Pancreas (tissue), 10 donors: ENCODE data around the gene LACTBL1. TPM values are rescaled to one million over a fixed set of nuclear protein-coding genes. Genes with fewer than 3 reads are reported as not detected.
"Not testable (repeated sequence)": the region's sequence is repeated elsewhere in the genome, so short reads cannot be mapped to it uniquely, and the experiment has no call there.

Experiments used
- ATAC-seq, 4 donors: fragments of 200-7000 bp; cut with Tn5 transposase; one replicate each; pipeline versions ENCODE4 v1.8.0 to v1.9.1; 2020; ENCODE audit warnings: mild to moderate bottlenecking in 4 of 4, moderate library complexity in 4 of 4
- DNase-seq, 6 donors: peaks; one replicate each; pipeline ENCODE4 v3.0.0-alpha.2; 2020
- FAIRE-seq: peaks from 2 replicates; lab custom pipeline; 2012; peaks lifted over from hg19 to GRCh38; lab: Jason Lieb, UNC
- H3K27ac ChIP-seq, 4 donors: fragments of 200-600 bp; sonication (generic); 1 replicate in 3 of 4; 2 replicates in 1 of 4; pipeline versions ENCODE4 v1.5.0 to v1.8.0; 2020
- H3K27me3 ChIP-seq, 4 donors: fragments of 200-600 bp; one replicate each; pipeline ENCODE4 v1.8.0; 2021
- H3K36me3 ChIP-seq, 3 donors: fragments of 200-600 bp; sonication (generic) in 1 of 3; one replicate each; pipeline versions ENCODE4 v1.5.0 to v1.8.0; 2020 to 2021
- H3K4me1 ChIP-seq, 3 donors: fragments of 200-600 bp; one replicate each; pipeline ENCODE4 v1.8.0; 2021
- H3K4me3 ChIP-seq, 4 donors: fragments of 200-600 bp; sonication (generic) in 2 of 4; one replicate each; pipeline versions ENCODE4 v1.5.0 to v1.8.0; 2020 to 2021
- H3K9me3 ChIP-seq, 4 donors: fragments of 200-600 bp; one replicate each; pipeline ENCODE4 v1.8.0; 2021
- CTCF ChIP-seq, 4 donors: fragments of 200-600 bp; sonication (generic) in 3 of 4; IDR thresholded peaks; one replicate each; pipeline versions ENCODE4 v1.5.0 to v1.8.0; 2021; ENCODE audit warnings: antibody characterized with exemption in 4 of 4
- WGBS, 2 donors: extraction: QIAGEN DNeasy Blood & Tissue Kit; methylation state at CpG; one replicate each; pipeline ENCODE4 v1.1.7; 2013; 5-methylcytosine and 5-hydroxymethylcytosine counted together
- intact Hi-C, 3 donors: fragments of 100-400 bp; cut with DNase I; formaldehyde crosslinking; loops; one replicate each; pipeline versions ENCODE4 v1.11.1 to v1.14.2; 2022
- polyA plus RNA-seq, 2 donors: library from polyadenylated mRNA; stranded (reverse); fragments of 200-250 nt; gene quantifications; one replicate each; pipeline ENCODE4 v1.2.3, GENCODE V29; 2013
- total RNA-seq, 6 donors: library from RNA; stranded (reverse); fragmentation: NEBNext Ultra II Directional in 4 of 6; extraction: Animal tissue kit (Norgen Biotek cat#: 25700) in 4 of 6; gene quantifications; one replicate each; pipeline versions ENCODE4 v1.2.1 to v1.2.4, GENCODE V29; 2021 to 2023
- donor health status: healthy with polysubstance abuse.
- donor health status: DM: no; HTN: no; CAD: no; lungs with moderate emphysema.
- donor health status: DM: no; HTN: no; CAD: no.
- donor health status: control.
- donor health status: control.
- donor health status: Bipolar disorder and iron deficiency.
- donor health status: DM: yes; HTN: yes; CAD: no.
- donor health status: DM: no; HTN: no; CAD: no.
- donor health status: DM: no; HTN: no; CAD: no.
- donor health status: DM: yes; HTN: yes; CAD: no.

LACTBL1 gene
- total and polyA plus RNA-seq, 8 donors = not detected

DNA sequence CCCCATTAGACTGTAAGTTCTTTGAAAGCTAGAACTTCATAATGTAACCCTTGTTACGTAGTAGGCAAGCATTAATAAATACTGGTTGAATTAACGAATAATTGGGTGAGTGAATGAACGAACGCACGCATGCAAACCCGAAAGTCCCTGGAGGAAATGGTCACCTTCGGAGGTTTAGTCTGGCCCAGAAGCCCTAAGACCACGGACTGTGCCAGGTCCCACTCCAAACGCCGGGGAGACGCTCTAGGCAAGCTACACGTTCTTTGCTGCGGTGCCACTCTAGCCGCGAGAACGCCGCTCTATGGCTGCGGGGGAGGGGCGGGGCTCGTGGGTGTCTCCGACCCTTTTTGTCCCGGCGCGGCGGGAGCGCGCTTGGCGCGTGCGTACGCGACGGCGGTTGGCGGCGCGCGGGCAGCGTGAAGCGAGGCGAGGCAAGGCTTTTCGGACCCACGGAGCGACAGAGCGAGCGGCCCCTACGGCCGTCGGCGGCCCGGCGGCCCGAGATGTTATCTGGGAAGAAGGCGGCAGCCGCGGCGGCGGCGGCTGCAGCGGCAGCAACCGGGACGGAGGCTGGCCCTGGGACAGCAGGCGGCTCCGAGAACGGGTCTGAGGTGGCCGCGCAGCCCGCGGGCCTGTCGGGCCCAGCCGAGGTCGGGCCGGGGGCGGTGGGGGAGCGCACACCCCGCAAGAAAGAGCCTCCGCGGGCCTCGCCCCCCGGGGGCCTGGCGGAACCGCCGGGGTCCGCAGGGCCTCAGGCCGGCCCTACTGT, 46.6 kb upstream of the LACTBL1 start, which contains the start of gene KDM1A:
TSS of gene KDM1A (plus strand) at position 375 of the 769 bp plus-strand sequence. CDS start at position 504, 129 bp downstream.
- Histone ChIP-seq H3K36me3 (no peaks in the 10 kb centered on the region), H3K27me3 (no peaks in the 10 kb centered on the region), H3K4me1 (peaks cover 0 to 6% (median 0%) of the 10 kb centered on the region in 3 donors), H3K9me3 (no peaks in the 10 kb centered on the region), H3K27ac (peak within 1 kb of the TSS; percentile 75 to 89 (median 86)), H3K4me3 (peak within 1 kb of the TSS; percentile 83 to 94 (median 88))
- TF ChIP-seq CTCF (IDR thresholded peaks at IDR 0.05) = no peak
- intact Hi-C loops = no loop called here
- WGBS, 2 donors = 0 to 1% methylated on average over 79 to 85 of the region's 85 CpGs
- FAIRE-seq (peak; percentile 17), ATAC-seq (peak; percentile 95 to 99 (median 98)), DNase-seq (peak; percentile 96 to 99 (median 97))

DNA sequence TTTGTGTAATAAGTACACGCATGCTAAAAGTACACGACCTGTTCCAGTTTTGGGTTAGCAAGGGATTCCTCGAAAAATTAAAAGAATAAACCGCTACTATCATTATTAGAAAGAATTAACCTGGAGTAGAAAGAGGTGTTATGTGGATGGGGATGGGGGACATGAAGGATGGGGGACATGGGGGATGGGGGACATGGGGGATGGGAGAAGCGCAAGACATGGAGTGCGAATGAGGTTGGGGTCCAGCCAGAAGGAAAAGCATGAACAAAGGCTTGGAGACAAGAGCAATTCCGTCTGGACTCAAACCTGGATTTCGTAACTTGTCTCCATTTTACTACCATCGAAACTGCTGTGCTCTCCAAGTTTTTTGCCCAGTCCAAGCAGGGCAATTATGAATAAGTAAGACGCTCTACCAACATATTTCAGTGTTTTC, 46.0 kb upstream of the LACTBL1 start:
- intact Hi-C loops = no loop called here
- Histone ChIP-seq H3K4me3 (peak overlapping the region; percentile 83 to 94 (median 88)), H3K27ac (peak overlapping the region; percentile 53 to 89 (median 86)), H3K27me3 (no peaks in the 10 kb centered on the region), H3K4me1 (peaks cover 0 to 6% (median 0%) of the 10 kb centered on the region in 3 donors), H3K9me3 (no peaks in the 10 kb centered on the region), H3K36me3 (no peaks in the 10 kb centered on the region)
- WGBS, 2 donors = 37 to 40% methylated on average over 10 of the region's 10 CpGs
- ATAC-seq (peak in 3 of 4 donors; percentile 1 to 4 (median 2)), FAIRE-seq (no peak), DNase-seq (peak in 2 of 6 donors; percentile 6 to 23)
- no peak for TF ChIP-seq CTCF (IDR thresholded peaks at IDR 0.05)

GRCh38 chr1:23013657-23014056, 41.0 kb upstream of the LACTBL1 start:
- peak in 2 of 4 donors; percentile 41 to 62 for ATAC-seq
- Histone ChIP-seq H3K27me3 (no peaks in the 10 kb centered on the region), H3K9me3 (no peaks in the 10 kb centered on the region), H3K27ac (no peak overlapping the region), H3K4me1 (no peaks in the 10 kb centered on the region), H3K36me3 (no peaks in the 10 kb centered on the region), H3K4me3 (no peak overlapping the region)
- no peak for FAIRE-seq
- no peak for DNase-seq
- intact Hi-C loops = no loop called here
- 77 to 87% methylated on average over 3 of the region's 3 CpGs for WGBS, 2 donors
- no peak for TF ChIP-seq CTCF (IDR thresholded peaks at IDR 0.05)

DNA sequence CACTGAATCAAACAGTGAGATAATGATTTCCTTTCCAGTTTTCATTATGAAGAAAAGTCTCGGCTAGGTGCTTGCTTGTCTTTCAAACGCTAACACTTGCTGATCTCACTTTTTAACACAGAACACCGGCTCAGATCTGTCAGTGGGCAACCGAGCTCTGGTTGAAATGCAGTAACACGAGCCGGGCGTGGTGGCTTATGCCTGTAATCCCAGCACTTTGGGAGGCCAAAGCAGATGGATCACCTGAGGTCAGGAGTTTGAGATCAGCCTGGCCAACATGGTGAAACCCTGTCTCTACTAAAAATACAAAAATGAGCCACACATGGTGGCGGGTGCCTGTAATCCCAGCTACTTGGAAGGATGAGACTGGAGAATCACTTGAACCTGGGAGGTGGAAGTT, 37.4 kb upstream of the LACTBL1 start:
- WGBS, 2 donors = 84 to 87% methylated on average over 8 of the region's 8 CpGs
- FAIRE-seq, H3K4me1 ChIP-seq, H3K4me3 ChIP-seq, ATAC-seq, H3K9me3 ChIP-seq, intact Hi-C loops, DNase-seq, H3K27me3 ChIP-seq, H3K27ac ChIP-seq, H3K36me3 ChIP-seq: not testable (repeated sequence)

DNA sequence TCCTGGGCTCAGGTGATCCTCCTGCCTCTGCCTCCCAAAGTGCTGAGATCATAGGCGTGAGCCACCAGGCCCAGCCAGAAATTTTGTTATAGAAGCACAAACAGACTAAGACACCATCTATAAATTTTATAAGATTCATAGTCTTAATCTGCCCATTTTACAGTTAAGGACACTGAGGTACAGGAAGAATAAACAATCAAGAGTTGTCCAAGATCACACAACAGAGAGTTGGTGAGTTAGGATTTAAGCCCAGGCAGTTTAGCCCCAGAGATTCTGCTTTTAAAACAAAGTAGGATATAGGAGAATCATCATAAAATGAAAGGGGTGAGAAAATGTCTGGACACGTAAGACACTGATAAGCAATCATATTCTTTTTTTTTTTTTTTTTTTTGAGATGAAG, 36.2 kb upstream of the LACTBL1 start:
- DNase-seq = no peak
- no peak overlapping the region for H3K27ac ChIP-seq
- H3K9me3 ChIP-seq = no peaks in the 10 kb centered on the region
- H3K4me1 ChIP-seq = no peaks in the 10 kb centered on the region
- H3K36me3 ChIP-seq = no peaks in the 10 kb centered on the region
- FAIRE-seq = no peak
- no peak overlapping the region for H3K4me3 ChIP-seq
- TF ChIP-seq CTCF (IDR thresholded peaks at IDR 0.05) = no peak
- 78 to 90% methylated on average over 2 of the region's 2 CpGs for WGBS, 2 donors
- intact Hi-C loops = no loop called here
- H3K27me3 ChIP-seq = no peaks in the 10 kb centered on the region
- no peak for ATAC-seq
